A549 (cell line): ENCODE data around the gene MYRF.

Experiments
- CHD4 ChIP-seq: fragments of 200-600 bp; sonication (generic); IDR thresholded peaks from 2 replicates; pipeline ENCODE4 v1.6.1; 2016; ENCODE audit warnings: antibody characterized with exemption, mild to moderate bottlenecking, borderline replicate concordance
- CTCF ChIP-seq: fragments of >200 bp; sonication (Bioruptor Twin); formaldehyde crosslinking; IDR thresholded peaks from 3 replicates; pipeline ENCODE4 v1.5.1; 2016
- ELK1 ChIP-seq: fragments of 150-350 bp; IDR thresholded peaks from 2 replicates; pipeline ENCODE4 v1.6.1; 2014; ENCODE audit warnings: low read depth, mild to moderate bottlenecking, low read length
- ESRRA ChIP-seq: fragments of 150-350 bp; IDR thresholded peaks from 2 replicates; pipeline ENCODE4 v1.6.1; 2014; ENCODE audit warnings: mild to moderate bottlenecking, low read length, borderline replicate concordance
- NPAS2 ChIP-seq: fragments of 250-450 bp; sonication (Bioruptor Pico); IDR thresholded peaks from 2 replicates; pipeline ENCODE4 v1.8.0; 2022; ENCODE audit warnings: mild to moderate bottlenecking, moderate library complexity, borderline replicate concordance
- PBX3 ChIP-seq: IDR thresholded peaks from 2 replicates; pipeline ENCODE4 v1.6.1; 2012
- POLR2A ChIP-seq: IDR thresholded peaks from 2 replicates; pipeline ENCODE4 v1.6.1; 2012; ENCODE audit warnings: mild to moderate bottlenecking, low read length
- RCOR1 ChIP-seq: fragments of 150-350 bp; IDR thresholded peaks from 2 replicates; pipeline ENCODE4 v1.6.1; 2014; ENCODE audit warnings: antibody characterized with exemption, low read length, low read depth
- SREBF2 ChIP-seq: fragments of 450-650 bp; IDR thresholded peaks from 2 replicates; pipeline ENCODE4 v1.6.1; 2014; ENCODE audit warnings: mild to moderate bottlenecking, moderate library complexity
- USF2 ChIP-seq: fragments of 450-650 bp; IDR thresholded peaks from 2 replicates; pipeline ENCODE4 v1.6.1; 2014; ENCODE audit warnings: antibody characterized with exemption

GRCh38 chr11:61727401-61727811, 25.0 kb upstream of the MYRF start:
- TF ChIP-seq CTCF (no peak), SREBF2 (no peak), POLR2A (no peak), NPAS2 (CRISPR knock-in tag) (no peak), RCOR1 (no peak), CHD4 (no peak), ESRRA (no peak), ELK1 (no peak), USF2 (no peak), PBX3 (no peak)
